Lung (tissue), 12 donors: ENCODE measurements around the gene HTR1D. TPM values are rescaled to one million over a fixed set of nuclear protein-coding genes. Genes with fewer than 3 reads are reported as not detected.

Experiments used
- ATAC-seq: fragments of 200-7000 bp; cut with Tn5 transposase; one replicate; pipeline ENCODE4 v1.9.1; 2020; ENCODE audit warnings: moderate number of reproducible peaks; ENCODE audit not compliant: insufficient read depth, low FRiP score
- DNase-seq, 3 donors: peaks; one replicate each; pipeline ENCODE4 v3.0.0-alpha.2; 2013 to 2017
- H3K27ac ChIP-seq, 2 donors: one replicate each; pipeline ENCODE4 v1.5.1; 2013; ENCODE audit warnings: mild to moderate bottlenecking in 2 of 2, moderate library complexity in 2 of 2, control low read depth in 1 of 2, inconsistent platforms in 1 of 2, low read depth in 1 of 2, low read length in 1 of 2
- H3K27me3 ChIP-seq, 3 donors: one replicate each; pipeline ENCODE4 v1.5.1; 2013; ENCODE audit warnings: low read length in 2 of 3; ENCODE audit not compliant: control insufficient read depth in 3 of 3, insufficient read depth in 3 of 3
- H3K36me3 ChIP-seq, 4 donors: one replicate each; pipeline ENCODE4 v1.5.1; 2013; ENCODE audit warnings: low read length in 4 of 4, mild to moderate bottlenecking in 1 of 4, moderate library complexity in 1 of 4; ENCODE audit not compliant: control insufficient read depth in 4 of 4, insufficient read depth in 4 of 4
- H3K4me1 ChIP-seq, 5 donors: one replicate each; pipeline ENCODE4 v1.5.1; 2013; ENCODE audit warnings: low read length in 5 of 5, mild to moderate bottlenecking in 2 of 5, moderate library complexity in 1 of 5; ENCODE audit not compliant: control insufficient read depth in 5 of 5, insufficient read depth in 5 of 5
- H3K4me3 ChIP-seq: one replicate; pipeline ENCODE4 v1.5.1; 2013; ENCODE audit warnings: mild to moderate bottlenecking, control low read depth, moderate library complexity
- H3K9ac ChIP-seq, 2 donors: one replicate each; pipeline ENCODE4 v1.5.1; 2013; ENCODE audit warnings: low read length in 2 of 2, control low read depth in 1 of 2; ENCODE audit not compliant: insufficient read depth in 1 of 2
- H3K9me3 ChIP-seq, 4 donors: one replicate each; pipeline ENCODE4 v1.5.1; 2013; ENCODE audit warnings: low read length in 3 of 4, mild to moderate bottlenecking in 1 of 4, moderate library complexity in 1 of 4; ENCODE audit not compliant: control insufficient read depth in 4 of 4, insufficient read depth in 3 of 4
- WGBS, 2 donors: extraction: QIAGEN DNeasy Blood & Tissue Kit; methylation state at CpG; one replicate each; pipeline ENCODE4 v1.1.7; 2013; 5-methylcytosine and 5-hydroxymethylcytosine counted together
- polyA plus RNA-seq, 2 donors: library from polyadenylated mRNA; stranded (reverse); fragments of 200-250 nt; gene quantifications; one replicate each; pipeline ENCODE4 v1.2.1, GENCODE V29; 2013
- total RNA-seq, 2 donors: library from RNA; depleted of rRNA in 1 of 2; stranded (reverse); fragments of >200 nt in 1 of 2; gene quantifications; one replicate each; pipeline ENCODE4 v1.2.1, GENCODE V29; 2014 to 2021
- TF ChIP-seq, protein P1 (sequence below): IDR thresholded peaks from 2 replicates; pipeline ENCODE4 v1.5.1; 2012; ENCODE audit warnings: mild to moderate bottlenecking; ENCODE audit errors: control extremely low read depth, extremely low read depth
- donor health status: control.
- donor health status: control.
- donor health status: Bipolar disorder and iron deficiency.
- donor health status: healthy.
- donor health status: DM: yes; HTN: yes; CAD: no.

Gene HTR1D
- total and polyA plus RNA-seq, 4 donors = 0.18 to 0.30 (median 0.25) TPM; not detected in 1

DNA sequence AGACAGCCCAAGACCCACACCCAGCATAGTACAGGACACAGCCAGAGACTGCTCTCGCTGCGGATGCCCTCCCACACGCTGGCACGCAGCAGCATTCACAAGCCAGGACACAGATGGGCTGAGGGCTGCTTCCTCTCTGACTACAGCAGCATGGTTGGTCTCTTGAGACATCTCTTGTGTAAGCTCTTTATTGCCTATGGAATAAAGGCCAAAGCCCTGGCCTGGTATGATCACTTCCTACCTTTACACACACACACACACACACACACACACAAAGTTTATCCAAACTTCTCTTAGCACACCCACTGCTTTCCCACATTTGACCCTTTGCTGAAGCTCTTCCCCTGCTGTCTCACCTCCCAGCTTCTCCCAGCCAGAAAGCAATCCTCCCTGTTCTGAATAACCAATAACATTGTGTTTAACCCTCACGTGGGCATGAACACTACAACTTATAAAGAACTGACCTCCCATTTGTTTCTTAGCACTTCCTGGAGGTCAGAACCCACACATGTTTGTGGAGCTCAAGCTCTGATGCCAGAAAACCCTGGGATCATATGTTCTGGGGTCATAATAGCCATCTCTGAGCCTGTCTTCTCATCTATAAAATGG is 47.5 kb downstream of the HTR1D start:
- TF ChIP-seq, protein P1, sequence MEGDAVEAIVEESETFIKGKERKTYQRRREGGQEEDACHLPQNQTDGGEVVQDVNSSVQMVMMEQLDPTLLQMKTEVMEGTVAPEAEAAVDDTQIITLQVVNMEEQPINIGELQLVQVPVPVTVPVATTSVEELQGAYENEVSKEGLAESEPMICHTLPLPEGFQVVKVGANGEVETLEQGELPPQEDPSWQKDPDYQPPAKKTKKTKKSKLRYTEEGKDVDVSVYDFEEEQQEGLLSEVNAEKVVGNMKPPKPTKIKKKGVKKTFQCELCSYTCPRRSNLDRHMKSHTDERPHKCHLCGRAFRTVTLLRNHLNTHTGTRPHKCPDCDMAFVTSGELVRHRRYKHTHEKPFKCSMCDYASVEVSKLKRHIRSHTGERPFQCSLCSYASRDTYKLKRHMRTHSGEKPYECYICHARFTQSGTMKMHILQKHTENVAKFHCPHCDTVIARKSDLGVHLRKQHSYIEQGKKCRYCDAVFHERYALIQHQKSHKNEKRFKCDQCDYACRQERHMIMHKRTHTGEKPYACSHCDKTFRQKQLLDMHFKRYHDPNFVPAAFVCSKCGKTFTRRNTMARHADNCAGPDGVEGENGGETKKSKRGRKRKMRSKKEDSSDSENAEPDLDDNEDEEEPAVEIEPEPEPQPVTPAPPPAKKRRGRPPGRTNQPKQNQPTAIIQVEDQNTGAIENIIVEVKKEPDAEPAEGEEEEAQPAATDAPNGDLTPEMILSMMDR = no peak
- peak; percentile 7 for ATAC-seq
- H3K27me3 ChIP-seq = no peaks in the 10 kb centered on the region
- 7 to 25% methylated on average over 5 of the region's 5 CpGs for WGBS, 2 donors
- H3K4me1 ChIP-seq = peaks cover 4 to 18% (median 15%) of the 10 kb centered on the region in 5 donors
- H3K36me3 ChIP-seq = no peaks in the 10 kb centered on the region
- H3K4me3 ChIP-seq = no peak overlapping the region
- no peaks in the 10 kb centered on the region for H3K9me3 ChIP-seq
- no peak overlapping the region for H3K9ac ChIP-seq
- H3K27ac ChIP-seq = peak overlapping the region; percentile 11 to 76
- peak; percentile 61 to 71 (median 63) for DNase-seq

DNA sequence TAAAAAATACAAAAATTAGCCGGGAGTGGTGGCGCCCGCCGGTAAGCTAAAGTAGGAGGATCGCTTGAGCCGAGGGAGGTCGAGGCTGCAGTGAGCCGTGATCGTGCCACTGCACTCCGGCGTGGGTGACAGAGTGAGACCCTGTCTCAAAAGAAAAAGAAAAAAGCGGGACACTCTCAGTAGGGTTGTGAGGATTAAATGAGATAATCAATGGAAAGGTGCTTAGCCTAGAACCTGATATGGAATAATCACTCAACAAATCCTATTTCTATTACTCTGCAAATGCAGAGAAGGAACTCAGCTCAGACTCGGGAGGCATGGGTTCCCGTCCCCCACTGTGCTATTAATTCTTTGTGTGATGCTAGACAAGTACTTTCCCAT is 48.1 kb downstream of the HTR1D start:
- Histone ChIP-seq H3K9me3 (no peaks in the 10 kb centered on the region), H3K36me3 (no peaks in the 10 kb centered on the region), H3K27me3 (no peaks in the 10 kb centered on the region), H3K4me1 (peaks cover 4 to 18% (median 15%) of the 10 kb centered on the region in 5 donors), H3K27ac (peak overlapping the region in 1 of 2 donors; percentile 88), H3K4me3 (no peak overlapping the region), H3K9ac (no peak overlapping the region)
- no peak for DNase-seq
- TF ChIP-seq, protein P1 = no peak
- WGBS, 2 donors = 38 to 41% methylated on average over 14 of the region's 14 CpGs
- no peak for ATAC-seq

GRCh38 chr1:23168445-23169194 is 48.7 kb downstream of the HTR1D start, which contains the start of gene LUZP1:
LUZP1 (minus strand) TSS chr1:23168856.
- TF ChIP-seq, protein P1 = no peak
- peak within 1 kb of the TSS; percentile 63 to 68 for H3K9ac ChIP-seq
- no peaks in the 10 kb centered on the region for H3K9me3 ChIP-seq
- 6 to 7% methylated on average over 51 to 56 of the region's 56 CpGs for WGBS, 2 donors
- peaks cover 4 to 19% (median 15%) of the 10 kb centered on the region in 5 donors for H3K4me1 ChIP-seq
- no peaks in the 10 kb centered on the region for H3K36me3 ChIP-seq
- DNase-seq (peak; percentile 90 to 93 (median 91)), ATAC-seq (peak; percentile 93)
- H3K27me3 ChIP-seq = no peaks in the 10 kb centered on the region
- peak within 1 kb of the TSS; percentile 84 for H3K4me3 ChIP-seq
- peak within 1 kb of the TSS; percentile 94 for H3K27ac ChIP-seq
